IMR-90 (cell line): ENCODE results near the gene CAMTA1.

Experiments
- BHLHE40 ChIP-seq: fragments of 150-350 bp; IDR thresholded peaks from 2 replicates; pipeline ENCODE4 v1.6.1; 2016; ENCODE audit warnings: mild to moderate bottlenecking, low read depth, low read length
- CEBPB ChIP-seq: IDR thresholded peaks from 2 replicates; pipeline ENCODE4 v1.6.1; 2012; ENCODE audit warnings: low read depth, low read length, improper control_type of control experiment
- POLR2A ChIP-seq: IDR thresholded peaks from 2 replicates; pipeline ENCODE4 v1.6.1; 2012; ENCODE audit warnings: mild to moderate bottlenecking, low read depth, low read length
- RAD21 ChIP-seq: IDR thresholded peaks from 2 replicates; pipeline ENCODE4 v1.6.1; 2012; ENCODE audit warnings: low read length, improper control_type of control experiment
- SMC3 ChIP-seq: fragments of 150-350 bp; IDR thresholded peaks from 2 replicates; pipeline ENCODE4 v1.6.1; 2016; ENCODE audit warnings: low read depth, mild to moderate bottlenecking, antibody characterized with exemption, low read length, moderate library complexity
- TF ChIP-seq, protein P1 (sequence below): conservative IDR thresholded peaks from 2 replicates; pipeline ENCODE4 v1.5.1; 2012; ENCODE audit warnings: mild to moderate bottlenecking, low read depth, low read length, improper control_type of control experiment
- TF ChIP-seq, protein P2 (sequence below): fragments of 150-350 bp; IDR thresholded peaks from 2 replicates; pipeline ENCODE4 v1.6.1; 2017; ENCODE audit warnings: mild to moderate bottlenecking, antibody characterized with exemption, low read length, low read depth

DNA sequence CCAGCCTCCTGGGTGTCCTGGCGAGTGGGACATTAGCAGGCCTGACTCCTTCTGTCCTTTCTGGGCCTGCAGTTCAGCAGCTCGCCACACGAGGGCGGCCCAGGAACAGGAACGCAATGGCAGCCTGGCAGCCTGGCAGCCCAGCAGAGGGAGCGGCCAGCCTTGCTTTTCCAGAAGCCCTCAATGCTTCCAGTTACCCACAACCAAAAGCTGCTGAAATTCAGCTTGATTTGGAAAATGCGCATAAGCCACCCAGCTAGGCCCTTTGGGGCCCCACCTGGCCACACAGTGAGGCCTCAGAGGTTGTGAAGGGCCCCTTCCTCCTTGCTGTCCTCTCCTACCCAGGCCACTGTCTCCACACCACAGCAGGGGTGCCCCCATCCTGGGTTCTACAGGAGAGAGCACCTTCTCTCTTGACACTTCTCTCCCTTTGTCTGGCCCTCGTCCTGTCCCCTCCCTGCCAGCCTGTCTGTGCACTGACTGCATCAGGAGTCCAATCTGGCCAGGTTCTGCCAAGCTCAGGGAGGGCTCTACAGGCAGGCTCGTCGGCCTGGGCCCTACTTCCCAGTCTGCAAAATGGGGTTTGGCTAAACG is 882.5 kb downstream of the CAMTA1 start:
- TF ChIP-seq CEBPB (no peak), RAD21 (peak; percentile 100), SMC3 (peak; percentile 98), POLR2A (peak; percentile 55; the same call in 1 of the 2 replicates), BHLHE40 (no peak)
- TF ChIP-seq, protein P1, sequence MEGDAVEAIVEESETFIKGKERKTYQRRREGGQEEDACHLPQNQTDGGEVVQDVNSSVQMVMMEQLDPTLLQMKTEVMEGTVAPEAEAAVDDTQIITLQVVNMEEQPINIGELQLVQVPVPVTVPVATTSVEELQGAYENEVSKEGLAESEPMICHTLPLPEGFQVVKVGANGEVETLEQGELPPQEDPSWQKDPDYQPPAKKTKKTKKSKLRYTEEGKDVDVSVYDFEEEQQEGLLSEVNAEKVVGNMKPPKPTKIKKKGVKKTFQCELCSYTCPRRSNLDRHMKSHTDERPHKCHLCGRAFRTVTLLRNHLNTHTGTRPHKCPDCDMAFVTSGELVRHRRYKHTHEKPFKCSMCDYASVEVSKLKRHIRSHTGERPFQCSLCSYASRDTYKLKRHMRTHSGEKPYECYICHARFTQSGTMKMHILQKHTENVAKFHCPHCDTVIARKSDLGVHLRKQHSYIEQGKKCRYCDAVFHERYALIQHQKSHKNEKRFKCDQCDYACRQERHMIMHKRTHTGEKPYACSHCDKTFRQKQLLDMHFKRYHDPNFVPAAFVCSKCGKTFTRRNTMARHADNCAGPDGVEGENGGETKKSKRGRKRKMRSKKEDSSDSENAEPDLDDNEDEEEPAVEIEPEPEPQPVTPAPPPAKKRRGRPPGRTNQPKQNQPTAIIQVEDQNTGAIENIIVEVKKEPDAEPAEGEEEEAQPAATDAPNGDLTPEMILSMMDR = peak; percentile 100
- TF ChIP-seq, protein P2, sequence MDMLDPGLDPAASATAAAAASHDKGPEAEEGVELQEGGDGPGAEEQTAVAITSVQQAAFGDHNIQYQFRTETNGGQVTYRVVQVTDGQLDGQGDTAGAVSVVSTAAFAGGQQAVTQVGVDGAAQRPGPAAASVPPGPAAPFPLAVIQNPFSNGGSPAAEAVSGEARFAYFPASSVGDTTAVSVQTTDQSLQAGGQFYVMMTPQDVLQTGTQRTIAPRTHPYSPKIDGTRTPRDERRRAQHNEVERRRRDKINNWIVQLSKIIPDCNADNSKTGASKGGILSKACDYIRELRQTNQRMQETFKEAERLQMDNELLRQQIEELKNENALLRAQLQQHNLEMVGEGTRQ = no peak
